H1 (cell line): ENCODE results near the gene KISS1. TPM values are rescaled to one million over a fixed set of nuclear protein-coding genes. Genes with fewer than 3 reads are reported as not detected.

Source experiments
- CTCF ChIP-seq, 3 experiments: IDR thresholded peaks; 1 replicate in 2 of 3; 2 replicates in 1 of 3; pipeline versions ENCODE4 v1.5.1 to v1.6.1; 2011; ENCODE audit warnings: low read length in 3 of 3, mild to moderate bottlenecking in 3 of 3, inconsistent platforms in 2 of 3, low read depth in 1 of 3, moderate library complexity in 1 of 3; ENCODE audit not compliant: insufficient read depth in 1 of 3; ENCODE audit errors: control extremely low read depth in 1 of 3
- EGR1 ChIP-seq: IDR thresholded peaks from 2 replicates; pipeline ENCODE4 v1.6.1; 2011; ENCODE audit warnings: low read depth, low read length, borderline replicate concordance
- polyA plus RNA-seq, 7 experiments: library from polyadenylated mRNA; depleted of rRNA in 3 of 7; stranded (reverse) in 5 of 7; unstranded in 2 of 7; fragments of >200 nt in 5 of 7; fragments of 200-250 nt in 2 of 7; gene quantifications; 1 replicate in 5 of 7; 2 replicates in 1 of 7; 4 replicates in 1 of 7; pipeline versions ENCODE4 v1.2.1 to v1.2.3, GENCODE V29; 2011 to 2013; ENCODE audit warnings: missing spikeins in 2 of 7, mixed read lengths in 2 of 7
- total RNA-seq: library from RNA; stranded (reverse); fragmentation: NEBNext Ultra II Directional; extraction: Animal tissue kit (Norgen Biotek cat#: 25700); gene quantifications from 2 replicates; pipeline ENCODE4 v1.2.1, GENCODE V29; 2021

KISS1 gene
- total and polyA plus RNA-seq, 2 of the 8 experiments (the other 6 are each of a cell fraction or from before 2014, with no cell fraction given), result 0.71 TPM; not detected in 1

- peak; percentile 57 to 87 (median 84) for TF ChIP-seq CTCF (IDR thresholded peaks at IDR 0.05; ENCODE audit: control extremely low read depth in 1 of 3, insufficient read depth in 1 of 3, low read depth in 1 of 3, low read length in 3 of 3)
- TF ChIP-seq EGR1, result peak; percentile 93
Measured at GRCh38 chr1:204213668-204214662, 17.7 kb upstream of the KISS1 start, which contains the start of gene GOLT1A (continued).
